WTC11 (cell line): ENCODE measurements around the gene CHID1. TPM values are rescaled to one million over a fixed set of nuclear protein-coding genes. Genes with fewer than 3 reads are reported as not detected.

Experiments
- ATAC-seq: fragments of 200-7000 bp; cut with Tn5 transposase; 2 replicates; pipeline ENCODE4 v1.10.0; 2021; ENCODE audit warnings: mild to moderate bottlenecking, moderate library complexity
- CTCF ChIA-PET: fragments of 300-600 bp; sonication (Branson Sonifier 250); formaldehyde crosslinking; loops from one replicate; lab custom pipeline; 2021; ENCODE audit warnings: antibody characterized with exemption; lab: Charles Lee
- POLR2A ChIA-PET: fragments of 350-600 bp; sonication (Branson Sonifier 250); formaldehyde crosslinking; loops from one replicate; lab custom pipeline; 2021; ENCODE audit warnings: antibody characterized with exemption; lab: Charles Lee
- DNase-seq: peaks from one replicate; pipeline ENCODE4 v3.0.0; 2021; ENCODE audit warnings: low spot score
- H3K27ac Mint-ChIP-seq: 2 replicates; pipeline ENCODE4 v1.8.0; 2021; ENCODE audit warnings: mixed read lengths
- H3K27me3 Mint-ChIP-seq: 2 replicates; pipeline ENCODE4 v1.8.0; 2021; ENCODE audit warnings: low read depth, mild to moderate bottlenecking, moderate library complexity, mixed read lengths
- H3K36me3 Mint-ChIP-seq: 2 replicates; pipeline ENCODE4 v1.8.0; 2021; ENCODE audit warnings: mixed read lengths
- H3K4me1 Mint-ChIP-seq: 2 replicates; pipeline ENCODE4 v1.8.0; 2022; ENCODE audit warnings: mixed read lengths
- H3K4me3 Mint-ChIP-seq: 2 replicates; pipeline ENCODE4 v1.8.0; 2021; ENCODE audit warnings: mild to moderate bottlenecking, moderate library complexity, mixed read lengths
- H3K9me3 Mint-ChIP-seq: 2 replicates; pipeline ENCODE4 v1.8.0; 2021; ENCODE audit warnings: mixed read lengths
- CREB1 ChIP-seq: sonication (generic); formaldehyde crosslinking; IDR thresholded peaks from 2 replicates; pipeline ENCODE4 v1.8.0; 2023; ENCODE audit warnings: mild to moderate bottlenecking, missing genetic modification reagents
- CREM ChIP-seq: sonication (generic); formaldehyde crosslinking; IDR thresholded peaks from 2 replicates; pipeline ENCODE4 v1.8.1; 2022; ENCODE audit warnings: mild to moderate bottlenecking, missing genetic modification reagents, moderate library complexity
- ELF4 ChIP-seq: sonication (generic); formaldehyde crosslinking; IDR thresholded peaks from 2 replicates; pipeline ENCODE4 v1.8.1; 2022; ENCODE audit warnings: low read depth, mild to moderate bottlenecking, moderate library complexity, missing genetic modification reagents
- FOXP1 ChIP-seq: sonication (generic); formaldehyde crosslinking; IDR thresholded peaks from 2 replicates; pipeline ENCODE4 v1.8.0; 2022; ENCODE audit warnings: missing genetic modification reagents, mild to moderate bottlenecking, moderate library complexity, borderline replicate concordance
- GTF2I ChIP-seq: fragments of 250-450 bp; sonication (Bioruptor Pico); conservative IDR thresholded peaks from 2 replicates; pipeline ENCODE4 v1.4.0; 2021; ENCODE audit warnings: mild to moderate bottlenecking
- JAZF1 ChIP-seq: fragments of 250-450 bp; sonication (Bioruptor Pico); IDR thresholded peaks from 2 replicates; pipeline ENCODE4 v1.9.0; 2021; ENCODE audit warnings: moderate library complexity, mild to moderate bottlenecking, inconsistent platforms
- JUN ChIP-seq: sonication (generic); formaldehyde crosslinking; IDR thresholded peaks from 2 replicates; pipeline ENCODE4 v1.8.0; 2023; ENCODE audit warnings: mild to moderate bottlenecking, missing genetic modification reagents
- NFATC4 ChIP-seq: fragments of 250-450 bp; sonication (Bioruptor Pico); IDR thresholded peaks from 2 replicates; pipeline ENCODE4 v1.9.0; 2021; ENCODE audit warnings: mild to moderate bottlenecking
- NR2C2 ChIP-seq: sonication (generic); formaldehyde crosslinking; IDR thresholded peaks from 2 replicates; pipeline ENCODE4 v1.8.0; 2022; ENCODE audit warnings: mild to moderate bottlenecking, missing genetic modification reagents
- RELA ChIP-seq: sonication (generic); formaldehyde crosslinking; IDR thresholded peaks from 2 replicates; pipeline ENCODE4 v1.8.1; 2022; ENCODE audit warnings: missing genetic modification reagents, mild to moderate bottlenecking, borderline replicate concordance
- SP1 ChIP-seq: sonication (generic); formaldehyde crosslinking; conservative IDR thresholded peaks from 2 replicates; pipeline ENCODE4 v1.8.1; 2022; ENCODE audit warnings: missing genetic modification reagents
- TP53 ChIP-seq: sonication (generic); formaldehyde crosslinking; IDR thresholded peaks from 2 replicates; pipeline ENCODE4 v1.8.1; 2023; ENCODE audit warnings: mild to moderate bottlenecking, missing genetic modification reagents
- USF1 ChIP-seq: sonication (generic); formaldehyde crosslinking; IDR thresholded peaks from 2 replicates; pipeline ENCODE4 v1.8.0; 2022; ENCODE audit warnings: mild to moderate bottlenecking, missing genetic modification reagents
- ZNF138 ChIP-seq: sonication (generic); formaldehyde crosslinking; conservative IDR thresholded peaks from 2 replicates; pipeline ENCODE4 v1.8.1; 2022; ENCODE audit warnings: mild to moderate bottlenecking, moderate library complexity, missing genetic modification reagents
- ZNF232 ChIP-seq: sonication (generic); formaldehyde crosslinking; IDR thresholded peaks from 2 replicates; pipeline ENCODE4 v1.8.0; 2022; ENCODE audit warnings: mild to moderate bottlenecking, missing genetic modification reagents
- ZNF396 ChIP-seq: fragments of 250-450 bp; sonication (Bioruptor Pico); IDR thresholded peaks from 2 replicates; pipeline ENCODE4 v1.8.0; 2021; ENCODE audit warnings: mild to moderate bottlenecking, moderate library complexity, borderline replicate concordance
- ZNF416 ChIP-seq: fragments of 250-450 bp; sonication (Bioruptor Pico); IDR thresholded peaks from 2 replicates; pipeline ENCODE4 v1.9.0; 2021; ENCODE audit warnings: mild to moderate bottlenecking, inconsistent platforms
- total RNA-seq: library from RNA; stranded (reverse); gene quantifications from 3 replicates; pipeline ENCODE4 v1.2.3, GENCODE V29; 2021
- TF ChIP-seq, protein P1 (sequence below): sonication (generic); formaldehyde crosslinking; IDR thresholded peaks from 2 replicates; pipeline ENCODE4 v1.8.1; 2022; ENCODE audit warnings: mild to moderate bottlenecking, missing genetic modification reagents, moderate library complexity, borderline replicate concordance
- TF ChIP-seq, protein P2 (sequence below): sonication (generic); formaldehyde crosslinking; IDR thresholded peaks from 2 replicates; pipeline ENCODE4 v1.8.0; 2022; ENCODE audit warnings: mild to moderate bottlenecking, missing genetic modification reagents
- TF ChIP-seq, protein P3 (sequence below): sonication (generic); formaldehyde crosslinking; IDR thresholded peaks from 2 replicates; pipeline ENCODE4 v1.8.0; 2023; ENCODE audit warnings: missing genetic modification reagents, mild to moderate bottlenecking, borderline replicate concordance
- TF ChIP-seq, protein P4 (sequence below): sonication (generic); formaldehyde crosslinking; IDR thresholded peaks from 2 replicates; pipeline ENCODE4 v1.8.0; 2022; ENCODE audit warnings: mild to moderate bottlenecking, missing genetic modification reagents
- TF ChIP-seq, protein P5 (sequence below): sonication (generic); formaldehyde crosslinking; IDR thresholded peaks from 2 replicates; pipeline ENCODE4 v1.8.1; 2023; ENCODE audit warnings: mild to moderate bottlenecking, missing genetic modification reagents, moderate library complexity
- TF ChIP-seq, protein P6 (sequence below): sonication (generic); formaldehyde crosslinking; IDR thresholded peaks from 2 replicates; pipeline ENCODE4 v1.8.1; 2023; ENCODE audit warnings: mild to moderate bottlenecking, missing genetic modification reagents

CHID1 gene
- total RNA-seq, 1 experiment from 2014 or later, result 92.8 TPM

DNA sequence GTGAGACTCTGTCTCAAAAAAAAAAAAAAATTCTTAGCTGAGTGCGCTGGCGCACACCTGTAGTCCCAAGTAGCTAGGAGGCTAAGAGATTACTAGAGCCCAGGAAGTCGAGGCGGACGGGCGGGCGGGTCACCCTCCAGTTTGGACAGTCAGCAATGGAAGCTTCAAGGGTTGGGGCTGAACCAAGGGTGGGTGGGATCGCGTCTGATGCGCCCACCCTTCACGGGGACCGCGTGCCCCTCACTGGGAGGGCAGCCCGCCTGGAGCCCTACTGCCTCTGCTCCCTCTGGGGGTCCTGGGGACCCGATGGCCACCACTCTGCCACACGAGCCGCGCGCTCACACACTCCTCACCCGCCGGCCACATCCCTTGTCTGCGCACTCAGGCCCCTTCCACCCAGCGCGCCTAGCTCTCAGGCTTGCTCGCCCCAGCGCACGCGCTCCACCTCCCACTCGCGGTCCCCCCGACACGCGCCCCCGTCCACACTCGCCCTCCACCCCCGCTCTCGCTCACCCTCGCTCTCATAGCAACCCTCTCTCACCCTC, 494 bp downstream of the CHID1 start:
- Mint-ChIP-seq H3K4me1 (peaks cover 12% of the 10 kb centered on the region), H3K36me3 (0 out of 2 replicates have a peak, but pooled peaks cover 4% of the 10 kb centered on the region), H3K27ac (no peak overlapping the region), H3K27me3 (no peaks in the 10 kb centered on the region)
- DNase-seq, result no peak
- 0 out of 2 replicates have a peak, but pooled peaks have one; percentile 27 for TF ChIP-seq ZNF232 (CRISPR knock-in tag)
- 0 out of 2 replicates have a peak, but pooled peaks have one; percentile 9 for TF ChIP-seq JUN (CRISPR knock-in tag)
- no peak for TF ChIP-seq CREM (CRISPR knock-in tag)
- TF ChIP-seq, all 79 proteins: peak for 2
- CTCF ChIA-PET, result interaction anchor here (0.7 to 3.5 kb wide), 8 partner anchors 12 to 141 kb away, joined by 4 to 25 read pairs (median 8); partner anchors contain the start of gene AP2A2
- ATAC-seq, result peak; percentile 6; the same call in 1 of the 2 replicates
- POLR2A ChIA-PET, result interaction anchor here (0.6 to 1.5 kb wide), 3 partner anchors 66 to 554 kb away, joined by 3 to 5 read pairs (median 4); no protein-coding TSS in a partner anchor
- peak overlapping the region; percentile 85 for H3K4me3 Mint-ChIP-seq
- H3K9me3 Mint-ChIP-seq, result no peaks in the 10 kb centered on the region

GRCh38 chr11:909406-909805, 1.2 kb downstream of the CHID1 start:
- H3K27ac Mint-ChIP-seq, result no peak overlapping the region

More at GRCh38 chr11:909406-909805, 1.2 kb downstream of the CHID1 start:
- Mint-ChIP-seq H3K9me3 (no peaks in the 10 kb centered on the region), H3K4me1 (peaks cover 12% of the 10 kb centered on the region), H3K4me3 (peak overlapping the region; percentile 85), H3K36me3 (peaks cover 9% of the 10 kb centered on the region), H3K27me3 (no peaks in the 10 kb centered on the region)
- ATAC-seq (no peak), DNase-seq (no peak)
- TF ChIP-seq NFATC4 (no peak), FOXP1 (CRISPR knock-in tag) (no peak), GTF2I (CRISPR knock-in tag) (no peak), JAZF1 (CRISPR knock-in tag) (no peak), NR2C2 (CRISPR knock-in tag) (no peak), SP1 (no peak), ZNF416 (CRISPR knock-in tag) (no peak), ZNF396 (no peak), ELF4 (no peak), CREB1 (CRISPR knock-in tag) (no peak), RELA (no peak), USF1 (CRISPR knock-in tag) (no peak), ZNF138 (CRISPR knock-in tag) (no peak), TP53 (no peak)
- TF ChIP-seq, protein P1, sequence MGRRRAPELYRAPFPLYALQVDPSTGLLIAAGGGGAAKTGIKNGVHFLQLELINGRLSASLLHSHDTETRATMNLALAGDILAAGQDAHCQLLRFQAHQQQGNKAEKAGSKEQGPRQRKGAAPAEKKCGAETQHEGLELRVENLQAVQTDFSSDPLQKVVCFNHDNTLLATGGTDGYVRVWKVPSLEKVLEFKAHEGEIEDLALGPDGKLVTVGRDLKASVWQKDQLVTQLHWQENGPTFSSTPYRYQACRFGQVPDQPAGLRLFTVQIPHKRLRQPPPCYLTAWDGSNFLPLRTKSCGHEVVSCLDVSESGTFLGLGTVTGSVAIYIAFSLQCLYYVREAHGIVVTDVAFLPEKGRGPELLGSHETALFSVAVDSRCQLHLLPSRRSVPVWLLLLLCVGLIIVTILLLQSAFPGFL (CRISPR knock-in tag), result no peak
- TF ChIP-seq, protein P2, sequence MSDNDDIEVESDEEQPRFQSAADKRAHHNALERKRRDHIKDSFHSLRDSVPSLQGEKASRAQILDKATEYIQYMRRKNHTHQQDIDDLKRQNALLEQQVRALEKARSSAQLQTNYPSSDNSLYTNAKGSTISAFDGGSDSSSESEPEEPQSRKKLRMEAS, result no peak
- TF ChIP-seq, protein P3, sequence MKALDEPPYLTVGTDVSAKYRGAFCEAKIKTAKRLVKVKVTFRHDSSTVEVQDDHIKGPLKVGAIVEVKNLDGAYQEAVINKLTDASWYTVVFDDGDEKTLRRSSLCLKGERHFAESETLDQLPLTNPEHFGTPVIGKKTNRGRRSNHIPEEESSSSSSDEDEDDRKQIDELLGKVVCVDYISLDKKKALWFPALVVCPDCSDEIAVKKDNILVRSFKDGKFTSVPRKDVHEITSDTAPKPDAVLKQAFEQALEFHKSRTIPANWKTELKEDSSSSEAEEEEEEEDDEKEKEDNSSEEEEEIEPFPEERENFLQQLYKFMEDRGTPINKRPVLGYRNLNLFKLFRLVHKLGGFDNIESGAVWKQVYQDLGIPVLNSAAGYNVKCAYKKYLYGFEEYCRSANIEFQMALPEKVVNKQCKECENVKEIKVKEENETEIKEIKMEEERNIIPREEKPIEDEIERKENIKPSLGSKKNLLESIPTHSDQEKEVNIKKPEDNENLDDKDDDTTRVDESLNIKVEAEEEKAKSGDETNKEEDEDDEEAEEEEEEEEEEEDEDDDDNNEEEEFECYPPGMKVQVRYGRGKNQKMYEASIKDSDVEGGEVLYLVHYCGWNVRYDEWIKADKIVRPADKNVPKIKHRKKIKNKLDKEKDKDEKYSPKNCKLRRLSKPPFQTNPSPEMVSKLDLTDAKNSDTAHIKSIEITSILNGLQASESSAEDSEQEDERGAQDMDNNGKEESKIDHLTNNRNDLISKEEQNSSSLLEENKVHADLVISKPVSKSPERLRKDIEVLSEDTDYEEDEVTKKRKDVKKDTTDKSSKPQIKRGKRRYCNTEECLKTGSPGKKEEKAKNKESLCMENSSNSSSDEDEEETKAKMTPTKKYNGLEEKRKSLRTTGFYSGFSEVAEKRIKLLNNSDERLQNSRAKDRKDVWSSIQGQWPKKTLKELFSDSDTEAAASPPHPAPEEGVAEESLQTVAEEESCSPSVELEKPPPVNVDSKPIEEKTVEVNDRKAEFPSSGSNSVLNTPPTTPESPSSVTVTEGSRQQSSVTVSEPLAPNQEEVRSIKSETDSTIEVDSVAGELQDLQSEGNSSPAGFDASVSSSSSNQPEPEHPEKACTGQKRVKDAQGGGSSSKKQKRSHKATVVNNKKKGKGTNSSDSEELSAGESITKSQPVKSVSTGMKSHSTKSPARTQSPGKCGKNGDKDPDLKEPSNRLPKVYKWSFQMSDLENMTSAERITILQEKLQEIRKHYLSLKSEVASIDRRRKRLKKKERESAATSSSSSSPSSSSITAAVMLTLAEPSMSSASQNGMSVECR (CRISPR knock-in tag), result no peak
- TF ChIP-seq, protein P4, sequence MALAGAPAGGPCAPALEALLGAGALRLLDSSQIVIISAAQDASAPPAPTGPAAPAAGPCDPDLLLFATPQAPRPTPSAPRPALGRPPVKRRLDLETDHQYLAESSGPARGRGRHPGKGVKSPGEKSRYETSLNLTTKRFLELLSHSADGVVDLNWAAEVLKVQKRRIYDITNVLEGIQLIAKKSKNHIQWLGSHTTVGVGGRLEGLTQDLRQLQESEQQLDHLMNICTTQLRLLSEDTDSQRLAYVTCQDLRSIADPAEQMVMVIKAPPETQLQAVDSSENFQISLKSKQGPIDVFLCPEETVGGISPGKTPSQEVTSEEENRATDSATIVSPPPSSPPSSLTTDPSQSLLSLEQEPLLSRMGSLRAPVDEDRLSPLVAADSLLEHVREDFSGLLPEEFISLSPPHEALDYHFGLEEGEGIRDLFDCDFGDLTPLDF (CRISPR knock-in tag), result no peak
- TF ChIP-seq, protein P5, sequence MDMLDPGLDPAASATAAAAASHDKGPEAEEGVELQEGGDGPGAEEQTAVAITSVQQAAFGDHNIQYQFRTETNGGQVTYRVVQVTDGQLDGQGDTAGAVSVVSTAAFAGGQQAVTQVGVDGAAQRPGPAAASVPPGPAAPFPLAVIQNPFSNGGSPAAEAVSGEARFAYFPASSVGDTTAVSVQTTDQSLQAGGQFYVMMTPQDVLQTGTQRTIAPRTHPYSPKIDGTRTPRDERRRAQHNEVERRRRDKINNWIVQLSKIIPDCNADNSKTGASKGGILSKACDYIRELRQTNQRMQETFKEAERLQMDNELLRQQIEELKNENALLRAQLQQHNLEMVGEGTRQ, result no peak
- TF ChIP-seq, protein P6, sequence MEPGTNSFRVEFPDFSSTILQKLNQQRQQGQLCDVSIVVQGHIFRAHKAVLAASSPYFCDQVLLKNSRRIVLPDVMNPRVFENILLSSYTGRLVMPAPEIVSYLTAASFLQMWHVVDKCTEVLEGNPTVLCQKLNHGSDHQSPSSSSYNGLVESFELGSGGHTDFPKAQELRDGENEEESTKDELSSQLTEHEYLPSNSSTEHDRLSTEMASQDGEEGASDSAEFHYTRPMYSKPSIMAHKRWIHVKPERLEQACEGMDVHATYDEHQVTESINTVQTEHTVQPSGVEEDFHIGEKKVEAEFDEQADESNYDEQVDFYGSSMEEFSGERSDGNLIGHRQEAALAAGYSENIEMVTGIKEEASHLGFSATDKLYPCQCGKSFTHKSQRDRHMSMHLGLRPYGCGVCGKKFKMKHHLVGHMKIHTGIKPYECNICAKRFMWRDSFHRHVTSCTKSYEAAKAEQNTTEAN (CRISPR knock-in tag), result no peak
- POLR2A ChIA-PET, result interaction anchor here (0.6 kb wide), 1 partner anchor 146 kb away, joined by 3 read pairs; no protein-coding TSS in a partner anchor
- CTCF ChIA-PET, result interaction anchor here (0.7 to 3.1 kb wide), 4 partner anchors 11 to 67 kb away, joined by 4 to 20 read pairs (median 6); partner anchors contain the start of gene AP2A2
